Mammary epithelial cell (primary cell): Measurements from ENCODE around the gene CDKL5.

Source experiments
- CTCF ChIP-seq, 2 donors: IDR thresholded peaks in 1 of 2; conservative IDR thresholded peaks in 1 of 2; 2 replicates each; pipeline ENCODE4 v1.5.1; 2011 to 2012; ENCODE audit warnings: inconsistent platforms in 2 of 2, low read length in 2 of 2, mild to moderate bottlenecking in 2 of 2, control low read depth in 1 of 2, low read depth in 1 of 2; ENCODE audit not compliant: insufficient read depth in 1 of 2; ENCODE audit errors: extremely low read depth in 1 of 2
- EZH2 ChIP-seq: IDR thresholded peaks from 2 replicates; pipeline ENCODE4 v1.6.1; 2012; ENCODE audit warnings: low read length, inconsistent platforms, borderline replicate concordance

DNA sequence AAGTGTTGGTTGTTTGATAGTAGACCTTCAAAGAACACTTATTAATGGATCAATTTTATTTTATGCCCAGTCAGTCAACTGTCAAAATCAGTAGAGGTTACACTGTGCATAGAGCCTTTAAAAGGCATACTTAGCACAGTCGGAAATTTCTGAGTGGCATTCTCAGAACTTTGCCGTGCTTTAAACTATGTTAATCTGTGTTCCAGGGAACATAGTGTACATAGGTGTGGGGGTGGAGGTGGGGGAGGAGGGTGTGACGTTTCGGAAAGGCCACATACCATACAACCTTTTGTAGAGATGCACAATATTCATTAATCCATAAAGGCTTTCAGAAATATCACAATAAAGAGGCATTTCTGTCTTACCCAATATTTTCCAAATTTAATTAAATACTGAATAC lies 170.7 kb downstream of the CDKL5 start:
- TF ChIP-seq EZH2 (no peak), CTCF (conservative IDR thresholded peaks at IDR 0.05 in 1 of 2, IDR thresholded peaks at IDR 0.05 in 1 of 2; ENCODE audit: extremely low read depth in 1 of 2, insufficient read depth in 1 of 2, low read depth in 1 of 2, low read length in 2 of 2) (no peak)
